VCaP (cell line): ENCODE measurements around the gene ANKRD33B.

ENCODE experiments used
- H3K27ac ChIP-seq: fragments of 450-650 bp; 2 replicates; pipeline ENCODE4 v1.5.1; 2017
- CTCF ChIP-seq: fragments of 450-650 bp; conservative IDR thresholded peaks from 2 replicates; pipeline ENCODE4 v1.5.1; 2017; ENCODE audit warnings: mild to moderate bottlenecking, moderate library complexity

ANKRD33B gene

GRCh38 chr5:10522224-10522611, 41.7 kb upstream of the ANKRD33B start:
- no peak for TF ChIP-seq CTCF
- no peak overlapping the region for H3K27ac ChIP-seq

- TF ChIP-seq CTCF = no peak
- no peak overlapping the region for H3K27ac ChIP-seq
Observed at GRCh38 chr5:10524376-10525123, 39.3 kb upstream of the ANKRD33B start.

GRCh38 chr5:10525124-10525495, 38.8 kb upstream of the ANKRD33B start:
- H3K27ac ChIP-seq = no peak overlapping the region
- TF ChIP-seq CTCF = no peak

GRCh38 chr5:10527281-10527950, 36.5 kb upstream of the ANKRD33B start:
- no peak for TF ChIP-seq CTCF
- H3K27ac ChIP-seq = no peak overlapping the region

- no peak overlapping the region for H3K27ac ChIP-seq
- no peak for TF ChIP-seq CTCF
Observed at GRCh38 chr5:10528056-10528816, 35.6 kb upstream of the ANKRD33B start.

GRCh38 chr5:10528827-10529226, 35.0 kb upstream of the ANKRD33B start:
- TF ChIP-seq CTCF = no peak
- H3K27ac ChIP-seq = no peak overlapping the region

- H3K27ac ChIP-seq = no peak overlapping the region
- TF ChIP-seq CTCF = no peak
Observed at GRCh38 chr5:10530601-10531320, 33.1 kb upstream of the ANKRD33B start.
